HG03280 (cell line): Measurements from ENCODE around the gene DGKG.

Source experiments
- ATAC-seq: cut with Tn5 transposase; IDR thresholded peaks from one replicate; pipeline ENCODE4 v1.9.1; 2021; ENCODE audit warnings: mild to moderate bottlenecking, moderate library complexity; ENCODE audit not compliant: unreplicated experiment

Gene DGKG

DNA sequence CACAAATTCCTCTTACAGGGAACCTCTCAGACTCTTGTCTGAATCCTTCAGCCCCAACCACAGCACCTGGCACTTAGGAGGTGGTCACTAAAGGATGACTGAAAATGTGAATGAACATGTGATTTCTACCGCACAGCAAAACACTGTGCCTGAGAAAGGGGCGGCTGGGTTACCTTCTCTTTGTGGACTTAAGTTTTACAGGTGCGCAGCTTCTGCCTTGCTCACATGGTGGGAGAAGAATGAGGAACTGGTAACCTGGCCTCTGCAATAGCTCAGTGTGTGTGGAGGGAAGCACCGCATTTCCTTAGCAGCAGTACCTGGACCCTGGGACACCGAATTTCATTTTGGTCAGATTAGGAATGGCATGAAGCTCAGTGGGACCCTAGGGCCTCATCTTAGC is 243.3 kb downstream of the DGKG start:
- no peak for ATAC-seq

GRCh38 chr3:186117521-186118134 is 244.4 kb downstream of the DGKG start:
- ATAC-seq = no peak

DNA sequence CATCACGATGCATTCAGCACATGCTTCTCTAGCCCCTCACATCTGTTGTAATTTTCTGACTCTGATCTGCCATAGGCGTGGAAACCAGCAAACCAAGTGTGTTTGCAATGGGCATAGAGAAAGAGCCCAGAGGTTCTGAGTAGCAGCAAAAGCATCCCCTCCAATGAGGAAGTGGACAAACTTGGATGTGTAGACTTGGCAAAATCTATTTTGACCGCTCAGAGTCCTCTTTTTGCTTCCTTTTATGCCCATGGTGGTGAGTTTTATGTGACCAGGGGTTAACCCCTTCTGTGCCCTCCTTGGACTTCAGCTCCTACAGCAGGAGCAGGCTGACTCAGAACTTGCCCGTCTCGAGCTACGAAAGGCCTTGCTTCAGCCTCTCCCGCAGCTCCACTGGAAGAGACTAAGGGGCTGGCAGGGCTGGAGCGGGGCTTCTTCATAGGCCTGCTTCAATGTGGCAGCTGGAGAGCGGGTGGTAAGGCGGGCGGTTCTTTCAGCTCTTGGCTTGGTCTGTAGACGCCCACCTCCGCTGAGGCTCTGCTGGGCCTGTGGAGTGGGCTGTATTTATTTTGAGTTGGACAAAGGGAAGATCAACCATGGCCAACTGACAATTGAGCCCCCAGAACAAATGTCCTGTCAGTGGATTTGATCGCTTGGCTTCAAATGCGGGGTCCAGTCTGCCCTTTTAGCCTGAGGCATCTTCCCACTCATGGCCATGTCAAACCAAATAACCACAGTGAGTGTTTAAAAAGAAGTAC is 246.6 kb downstream of the DGKG start:
- no peak for ATAC-seq

DNA sequence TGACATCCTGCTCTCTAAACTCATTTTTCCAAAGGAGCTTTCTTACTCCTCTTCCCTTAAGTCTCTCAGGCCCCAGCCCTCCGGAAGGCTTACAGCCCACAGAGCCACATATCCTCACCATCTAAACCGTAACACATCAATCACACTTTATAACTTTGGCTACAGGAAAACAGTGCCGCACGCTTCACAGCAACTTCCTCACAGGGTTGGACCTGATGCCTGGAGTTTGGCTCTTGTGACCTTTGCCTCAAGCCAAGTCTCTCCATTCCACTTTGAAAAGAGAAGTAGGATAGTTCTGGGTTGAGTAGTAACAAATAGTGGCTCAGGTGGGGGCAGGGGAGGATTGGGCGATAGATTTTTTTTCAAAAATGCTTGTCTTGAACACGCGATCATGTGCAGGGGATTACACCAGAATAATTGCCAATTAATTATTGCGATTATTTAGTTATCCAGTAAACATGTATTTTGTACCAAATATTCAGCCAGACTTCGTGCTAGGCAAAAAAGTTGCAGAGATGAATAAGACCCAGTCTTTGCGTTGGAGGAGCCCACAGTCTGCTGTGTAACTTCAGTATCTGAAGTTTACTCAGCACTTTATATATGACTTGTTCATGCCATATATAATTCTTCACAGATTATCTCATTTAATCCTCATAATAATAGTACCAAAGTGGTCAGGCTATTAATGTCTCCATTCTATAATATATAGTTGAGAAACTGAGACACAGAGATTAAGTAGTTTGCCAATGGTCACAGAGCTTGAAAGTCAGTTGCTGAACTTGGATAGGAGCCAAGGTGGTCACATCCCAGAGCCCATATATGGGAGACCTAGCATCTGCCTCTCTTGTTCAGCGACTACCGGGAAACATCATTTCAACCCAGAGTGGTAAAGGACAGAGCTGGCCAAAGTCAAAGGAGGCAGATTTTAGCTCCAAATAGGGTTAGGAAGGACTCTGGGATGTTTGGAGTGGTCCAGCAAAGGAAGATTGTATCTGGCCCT is 250.8 kb downstream of the DGKG start:
- ATAC-seq = no peak

GRCh38 chr3:186109897-186110803 is 251.9 kb downstream of the DGKG start:
- no peak for ATAC-seq

DNA sequence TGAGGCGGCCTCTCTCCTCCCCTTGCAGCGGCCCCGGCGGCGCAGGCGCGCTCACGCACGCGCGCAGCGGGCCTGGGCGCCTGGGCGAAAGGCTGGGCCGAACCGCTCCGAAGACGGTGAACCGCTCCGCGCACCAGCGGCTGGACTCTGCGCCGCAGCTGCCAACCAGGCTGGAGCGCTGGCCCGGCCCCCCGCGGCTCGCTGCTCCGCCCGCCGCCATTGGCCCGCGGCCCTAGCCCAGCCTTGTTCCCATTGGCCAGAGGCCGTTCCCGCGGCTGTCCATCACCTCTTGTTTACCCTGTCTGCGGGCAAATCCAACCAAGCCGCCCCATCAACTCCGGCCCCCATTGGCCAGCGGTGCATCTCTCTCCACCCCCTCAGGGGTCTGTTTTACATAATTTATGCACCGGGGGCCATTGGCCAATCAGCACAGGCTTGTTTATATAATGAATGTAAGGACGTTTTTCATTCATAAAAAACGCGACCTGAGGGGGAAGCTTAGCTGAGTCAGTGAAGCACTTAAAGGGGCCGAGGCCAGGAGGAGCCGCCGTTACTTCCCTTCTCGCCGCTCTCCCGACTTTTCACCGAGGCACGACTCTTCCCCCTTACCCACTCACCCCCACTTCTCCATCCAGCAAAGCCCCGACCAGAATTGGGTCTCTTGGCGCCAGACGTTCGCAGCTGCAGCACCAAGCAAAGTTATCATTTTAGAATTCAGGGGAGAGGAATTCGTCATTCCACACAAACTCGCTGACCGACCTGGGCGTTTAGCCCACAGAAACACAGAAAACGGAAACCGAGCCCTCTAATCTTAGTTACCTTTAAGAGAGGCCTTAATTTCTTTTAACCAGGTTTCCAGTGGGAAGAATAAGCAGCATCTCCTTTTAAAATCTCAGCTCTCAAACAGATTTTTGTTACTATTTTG is 252.8 kb downstream of the DGKG start, which contains the start of gene ETV5:
Gene ETV5 (minus strand): TSS at position 149 of the 925 bp plus-strand sequence. CDS start 3,221 bp downstream, outside the sequence.
- peak; percentile 96 for ATAC-seq

DNA sequence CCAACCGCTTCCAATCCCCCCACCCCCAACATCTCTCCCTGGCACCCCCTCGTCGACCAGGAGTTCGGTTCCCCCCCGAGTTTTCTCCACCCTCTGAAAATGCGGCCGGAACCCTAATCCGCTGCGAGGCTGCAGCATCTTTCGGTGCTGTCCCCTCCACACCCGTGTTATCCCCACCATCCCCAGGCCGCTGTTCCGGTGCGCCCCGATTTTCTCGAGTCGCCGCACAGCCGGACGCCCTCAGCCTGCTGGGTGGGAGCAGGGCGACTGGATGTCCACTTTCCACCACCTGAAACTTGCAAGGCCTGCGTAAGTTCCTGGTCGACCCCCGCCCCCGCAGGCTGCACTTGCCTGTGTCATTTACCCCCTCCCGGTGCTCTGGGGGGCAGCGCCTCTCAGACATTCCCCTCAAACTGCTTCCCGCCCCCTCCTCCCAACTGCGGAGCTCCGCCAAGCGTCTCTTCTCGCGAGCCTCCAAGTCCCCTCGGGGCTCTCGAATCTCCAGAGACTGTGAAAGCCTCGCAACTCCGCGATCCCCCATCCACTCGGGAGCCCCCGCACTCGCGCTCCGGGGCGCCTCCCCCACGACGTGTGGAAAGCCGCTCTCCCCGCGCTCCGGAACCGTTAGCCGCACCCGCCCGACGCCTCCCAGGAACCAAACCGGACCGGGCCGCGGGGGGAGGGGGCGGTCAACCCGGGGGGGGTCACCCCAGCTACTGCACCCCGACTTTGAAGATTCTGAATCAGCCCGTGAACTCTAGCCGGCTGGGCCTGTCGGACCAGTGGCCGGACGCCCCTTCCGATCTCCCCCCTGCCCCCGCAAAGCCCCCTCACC is 253.7 kb downstream of the DGKG start:
- ATAC-seq = no peak

DNA sequence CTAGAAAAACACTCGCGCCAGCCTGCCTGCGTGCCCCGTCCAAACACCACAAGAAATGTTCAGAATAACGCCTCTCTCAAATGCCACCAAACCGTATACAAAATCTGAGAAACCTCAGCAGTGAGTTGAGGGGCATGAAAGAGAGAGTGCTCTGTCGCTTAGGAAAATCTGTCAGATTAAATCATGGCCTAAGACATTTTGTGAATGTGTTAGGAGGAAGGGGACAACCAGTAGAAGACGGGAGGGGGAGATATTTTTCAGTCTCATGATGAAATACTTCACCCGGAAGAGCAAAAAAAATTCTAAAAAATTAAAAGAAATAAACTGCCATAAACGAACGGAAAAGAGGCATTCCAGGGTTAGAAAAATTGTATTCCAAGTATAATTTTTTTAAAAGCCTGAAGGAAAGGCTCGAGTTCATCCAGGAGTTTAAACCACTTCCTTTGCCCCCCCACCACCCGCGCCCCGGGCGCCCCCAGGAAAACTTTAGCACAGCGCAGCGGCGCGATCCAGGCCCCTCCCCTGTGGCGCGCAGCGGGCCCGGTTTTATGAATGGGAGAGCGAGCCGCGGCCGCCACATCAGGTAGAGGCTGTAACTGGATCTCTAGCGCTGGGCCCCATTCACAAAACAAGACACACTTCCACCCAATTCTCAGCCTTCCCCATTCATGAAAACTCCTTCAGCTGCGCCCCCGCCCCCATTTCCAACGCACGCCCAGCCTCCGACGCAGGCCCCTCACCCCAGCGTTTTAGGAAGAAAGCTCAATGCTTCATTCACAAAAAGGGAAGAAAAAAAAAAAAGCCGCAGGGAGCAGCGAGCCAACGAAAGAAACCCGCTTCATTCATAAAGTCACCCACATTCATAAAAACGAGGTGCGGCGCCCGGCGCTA is 254.6 kb downstream of the DGKG start:
- ATAC-seq = no peak

DNA sequence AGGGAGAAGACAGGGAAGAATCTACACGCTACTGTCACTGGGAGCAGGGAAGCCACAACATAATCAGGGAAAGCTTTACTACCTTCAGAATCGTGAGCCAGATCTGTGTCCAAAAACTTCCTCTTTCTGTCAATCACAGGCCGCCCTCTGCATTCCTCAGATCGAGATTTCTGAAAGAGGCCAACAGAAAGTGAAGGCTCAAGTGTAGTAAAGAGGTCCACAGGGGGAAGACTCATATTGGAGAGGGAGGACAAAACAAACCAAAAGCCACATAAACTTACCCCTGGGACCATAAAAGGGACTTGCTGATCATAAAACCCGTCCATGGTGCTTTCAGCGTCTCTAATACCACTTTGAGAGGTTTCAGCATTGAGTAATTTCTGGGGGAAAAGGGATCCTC is 256.5 kb downstream of the DGKG start:
- ATAC-seq = no peak

GRCh38 chr3:186102687-186103086 is 259.3 kb downstream of the DGKG start:
- ATAC-seq = no peak

DNA sequence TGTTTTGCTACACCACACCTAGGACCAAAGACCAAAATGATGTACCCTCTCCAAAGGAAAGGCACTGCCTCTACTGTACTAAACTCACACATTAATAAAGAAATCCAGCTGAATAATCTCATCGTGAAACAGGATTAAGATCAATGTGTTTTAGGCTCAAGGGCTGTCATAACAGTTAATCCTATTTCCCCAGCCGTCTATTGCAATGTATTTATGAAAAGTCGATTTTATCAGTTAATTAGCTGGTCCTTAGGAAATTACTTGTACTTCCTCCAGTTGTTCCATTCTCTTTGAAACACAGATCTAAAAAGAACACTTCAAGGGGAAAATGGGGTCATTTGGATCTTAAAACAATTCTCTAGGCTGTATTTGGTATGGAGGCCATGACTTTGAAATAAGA is 261.6 kb downstream of the DGKG start:
- ATAC-seq = no peak

DNA sequence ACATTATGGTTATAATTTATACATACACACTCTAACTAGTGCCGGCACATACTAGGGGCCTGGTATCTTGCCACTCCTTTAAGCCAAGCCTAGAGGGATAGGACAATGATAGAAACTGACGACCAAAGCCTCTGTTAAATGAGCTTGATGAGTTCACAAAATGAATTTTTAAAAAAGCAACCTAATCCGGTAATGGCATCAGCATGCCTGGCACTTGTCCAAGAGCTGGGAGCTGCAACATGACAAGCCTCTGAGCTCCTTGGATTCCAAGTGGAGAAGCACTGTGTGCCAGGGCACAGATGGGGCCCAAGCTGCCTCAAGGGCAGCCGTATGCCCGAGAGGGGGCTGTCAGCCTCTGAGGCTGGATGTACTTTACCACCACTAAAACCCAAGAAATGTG is 262.9 kb downstream of the DGKG start:
- ATAC-seq = no peak

DNA sequence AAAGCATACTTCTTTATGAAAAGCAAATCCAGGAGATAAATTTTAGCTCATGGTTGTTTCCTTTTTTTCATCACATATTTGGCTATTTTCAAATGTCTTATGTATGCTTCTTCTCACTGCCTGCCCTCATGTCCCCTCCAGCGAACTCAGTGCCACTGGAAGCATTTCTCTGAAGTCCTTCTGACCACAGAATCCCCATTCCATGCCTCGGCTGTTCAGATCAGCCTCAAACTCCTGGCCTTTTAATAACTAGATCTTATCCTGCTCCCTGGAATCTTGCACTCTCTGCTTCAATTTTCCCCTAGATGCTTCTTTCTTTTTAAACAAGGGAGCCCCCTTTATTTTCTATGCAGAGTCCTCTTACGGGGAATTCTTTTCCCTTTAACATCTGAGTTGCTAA is 263.3 kb downstream of the DGKG start:
- no peak for ATAC-seq

DNA sequence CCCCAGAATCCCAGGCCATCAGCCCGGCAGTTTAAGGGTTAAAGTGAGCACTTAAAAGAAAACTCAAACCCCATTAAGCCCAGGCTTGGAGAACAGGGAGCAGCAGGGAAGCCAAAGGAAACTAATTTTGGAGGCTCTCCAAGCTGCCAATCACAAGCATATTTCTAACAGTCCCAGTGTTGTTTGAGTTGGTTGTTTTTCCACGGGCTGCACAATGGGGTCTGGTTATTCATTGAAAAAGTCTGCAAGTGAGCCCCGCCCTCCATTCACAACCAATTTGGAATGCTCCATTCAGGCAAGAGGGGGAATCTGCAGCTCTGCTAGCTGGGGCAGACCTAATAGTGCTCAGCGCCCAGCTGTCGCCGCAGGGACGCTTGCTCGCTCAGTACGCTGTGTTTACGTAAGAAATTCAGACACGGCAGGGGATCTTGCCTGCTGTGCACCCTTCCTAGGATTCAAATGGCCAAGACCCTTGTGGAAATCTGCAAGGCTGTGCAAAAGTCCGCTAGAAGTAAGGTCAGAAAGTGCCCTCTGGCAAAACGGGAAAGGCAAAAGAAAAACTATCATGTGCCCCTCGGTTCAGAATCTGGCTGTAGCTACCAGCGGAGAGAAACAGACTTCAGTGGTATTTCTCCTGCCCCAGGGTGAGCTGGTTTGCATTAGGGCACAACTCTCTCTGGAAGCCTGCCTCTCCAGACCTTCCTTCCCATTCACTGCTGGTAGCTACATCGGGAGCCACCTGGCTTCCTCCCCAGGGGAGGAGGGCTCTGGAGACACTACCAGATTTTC is 264.2 kb downstream of the DGKG start:
- ATAC-seq = no peak

GRCh38 chr3:186097317-186097662 is 264.7 kb downstream of the DGKG start:
- ATAC-seq = no peak
